CD4-positive, alpha-beta T cell (primary cell): ENCODE measurements around the gene MAB21L1. TPM values are rescaled to one million over a fixed set of nuclear protein-coding genes. Genes with fewer than 3 reads are reported as not detected.

Source experiments
- ATAC-seq: fragments of 200-7000 bp; cut with Tn5 transposase; one replicate; pipeline ENCODE4 v1.10.0; 2022; ENCODE audit warnings: mild to moderate bottlenecking; ENCODE audit not compliant: poor library complexity
- CTCF ChIA-PET: fragments of 350-600 bp; sonication (Branson Sonifier 250); formaldehyde crosslinking; loops from one replicate; lab custom pipeline; 2021; ENCODE audit warnings: antibody characterized with exemption, inconsistent platforms; lab: Charles Lee
- POLR2A ChIA-PET: fragments of 350-600 bp; sonication (Branson Sonifier 250); formaldehyde crosslinking; loops from one replicate; lab custom pipeline; 2021; ENCODE audit warnings: antibody characterized with exemption, inconsistent platforms; lab: Charles Lee
- DNase-seq, 14 experiments: peaks; one replicate each; pipeline ENCODE4 v3.0.0-alpha.2; 2013 to 2020; ENCODE audit warnings: mixed read lengths in 2 of 14
- H3K27ac ChIP-seq, 2 donors: one replicate each; pipeline versions ENCODE4 v1.5.1 to v1.7.0; 2013; ENCODE audit warnings: low read length in 2 of 2, low read depth in 1 of 2, mild to moderate bottlenecking in 1 of 2
- H3K27me3 ChIP-seq, 2 experiments: 1 replicate in 1 of 2; 2 replicates in 1 of 2; pipeline versions ENCODE4 v1.6.1 to v1.7.0; 2013; ENCODE audit warnings: low read length in 2 of 2, control low read depth in 1 of 2, mild to moderate bottlenecking in 1 of 2, moderate library complexity in 1 of 2; ENCODE audit not compliant: insufficient read depth in 2 of 2, control insufficient read depth in 1 of 2
- H3K36me3 ChIP-seq: one replicate; pipeline ENCODE4 v1.6.1; 2013; ENCODE audit warnings: low read length, control low read depth; ENCODE audit not compliant: insufficient read depth
- H3K4me1 ChIP-seq: one replicate; pipeline ENCODE4 v1.6.1; 2013; ENCODE audit warnings: low read length, control low read depth; ENCODE audit not compliant: insufficient read depth
- H3K4me3 ChIP-seq: one replicate; pipeline ENCODE4 v1.5.1; 2013; ENCODE audit warnings: mild to moderate bottlenecking, low read length, moderate library complexity
- H3K9me3 ChIP-seq, 2 experiments: 1 replicate in 1 of 2; 2 replicates in 1 of 2; pipeline versions ENCODE4 v1.6.1 to v1.7.0; 2013; ENCODE audit warnings: low read length in 2 of 2, mild to moderate bottlenecking in 2 of 2, control low read depth in 1 of 2, moderate library complexity in 1 of 2; ENCODE audit not compliant: control insufficient read depth in 1 of 2, insufficient read depth in 1 of 2
- H3K27ac Mint-ChIP-seq: one replicate; pipeline ENCODE4 v1.8.0; 2020; ENCODE audit warnings: mixed read lengths
- H3K27me3 Mint-ChIP-seq: one replicate; pipeline ENCODE4 v1.8.0; 2021; ENCODE audit warnings: mixed read lengths
- H3K36me3 Mint-ChIP-seq: one replicate; pipeline ENCODE4 v1.8.0; 2021; ENCODE audit warnings: low read depth, mixed read lengths
- H3K4me1 Mint-ChIP-seq: one replicate; pipeline ENCODE4 v1.8.0; 2021; ENCODE audit warnings: low read depth, mixed read lengths
- H3K4me3 Mint-ChIP-seq: one replicate; pipeline ENCODE4 v1.8.0; 2020; ENCODE audit warnings: mild to moderate bottlenecking, mixed read lengths
- H3K9me3 Mint-ChIP-seq: one replicate; pipeline ENCODE4 v1.8.0; 2020; ENCODE audit warnings: mixed read lengths
- CTCF ChIP-seq: fragments of 200-600 bp; IDR thresholded peaks from one replicate; pipeline ENCODE4 v1.8.0; 2022; ENCODE audit warnings: antibody characterized with exemption, mild to moderate bottlenecking
- intact Hi-C, 2 experiments: fragments of 100-400 bp; cut with DNase I in 1 of 2; cut with micrococcal nuclease in 1 of 2; formaldehyde crosslinking; loops; one replicate each; pipeline versions ENCODE4 v1.15.1 to v1.9.0; 2023 to 2025; cut with DNase I, micrococcal nuclease
- total RNA-seq, 174 experiments: library from RNA in 2 of 174; stranded (reverse) in 2 of 174; gene quantifications; one replicate each; pipeline ENCODE4 v1.2.3 and lab custom pipeline; 2021 to 2026

Gene MAB21L1
- total RNA-seq, 2 experiments from 2014 or later = not detected

GRCh38 chr13:35471706-35472322, 4.7 kb downstream of the MAB21L1 start:
- H3K27ac Mint-ChIP-seq = no peak overlapping the region
- peaks cover 47 to 70% of the 10 kb centered on the region in 2 experiments for H3K27me3 ChIP-seq
- H3K36me3 ChIP-seq = no peaks in the 10 kb centered on the region
- CTCF ChIA-PET = no interaction called here
- no peak overlapping the region for H3K4me3 ChIP-seq
- intact Hi-C loops = no loop called here
- peaks cover 4% of the 10 kb centered on the region for H3K36me3 Mint-ChIP-seq
- H3K4me1 Mint-ChIP-seq = peaks cover 29% of the 10 kb centered on the region
- TF ChIP-seq CTCF = no peak
- H3K27me3 Mint-ChIP-seq = peaks cover 77% of the 10 kb centered on the region
- peaks cover 3% of the 10 kb centered on the region for H3K9me3 Mint-ChIP-seq
- peaks cover 23% of the 10 kb centered on the region for H3K4me1 ChIP-seq
- DNase-seq (no peak), ATAC-seq (no peak)
- POLR2A ChIA-PET = no interaction called here
- H3K4me3 Mint-ChIP-seq = no peak overlapping the region
- no peak overlapping the region for H3K27ac ChIP-seq
- peaks cover 26 to 40% of the 10 kb centered on the region in 2 experiments for H3K9me3 ChIP-seq

DNA sequence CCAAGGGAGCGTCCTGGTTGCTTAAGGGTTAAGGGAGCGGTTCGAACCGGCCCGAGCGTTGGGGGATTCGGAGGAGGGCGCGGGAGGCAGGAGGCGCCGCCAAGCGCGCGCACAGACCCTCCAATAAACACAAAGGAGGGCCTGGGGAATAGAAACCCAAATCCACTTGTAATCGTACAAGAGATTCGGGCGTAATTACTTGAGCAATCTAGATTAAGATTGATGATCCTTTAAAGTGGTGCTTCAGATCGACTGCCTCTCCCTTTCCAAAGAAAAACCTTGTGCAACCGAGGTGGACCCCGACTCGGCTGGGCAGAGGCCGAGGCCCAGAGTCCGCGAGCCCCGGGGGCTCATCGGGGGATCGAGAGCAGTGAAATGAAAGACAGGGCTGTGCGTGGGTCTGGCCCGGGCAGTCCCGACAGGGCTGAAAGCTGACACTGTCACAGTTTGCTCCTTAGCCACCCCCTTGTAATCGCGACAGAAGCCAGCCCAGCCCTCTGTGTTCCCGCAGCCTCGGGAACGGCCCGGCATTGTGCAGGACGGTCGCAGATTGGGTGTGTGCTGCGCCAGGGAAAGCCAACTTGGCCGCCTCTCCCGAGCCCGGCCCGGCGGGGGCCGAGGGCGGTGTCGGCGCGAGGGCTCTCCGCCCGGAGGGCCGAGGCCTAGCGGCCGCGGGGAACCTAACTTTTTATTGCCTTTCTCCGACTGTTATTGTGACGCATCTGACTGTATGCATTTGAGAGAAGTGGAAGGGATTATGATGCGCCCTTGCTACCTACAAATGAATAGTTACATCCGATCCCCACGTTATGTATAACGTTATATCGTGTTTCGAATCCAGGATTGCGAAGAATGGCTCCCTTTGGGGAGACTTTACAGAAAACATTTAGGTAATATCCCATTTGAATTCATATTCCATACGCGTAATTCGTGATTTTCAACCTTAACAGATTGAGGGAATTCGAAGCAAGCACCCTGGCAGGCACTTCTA, 5.5 kb downstream of the MAB21L1 start:
- peaks cover 26 to 32% of the 10 kb centered on the region in 2 experiments for H3K9me3 ChIP-seq
- H3K4me3 Mint-ChIP-seq = no peak overlapping the region
- no peak overlapping the region for H3K27ac Mint-ChIP-seq
- ATAC-seq (no peak), DNase-seq (no peak)
- H3K36me3 ChIP-seq = no peaks in the 10 kb centered on the region
- CTCF ChIA-PET = no interaction called here
- no peaks in the 10 kb centered on the region for H3K36me3 Mint-ChIP-seq
- H3K9me3 Mint-ChIP-seq = peaks cover 3% of the 10 kb centered on the region
- H3K4me1 ChIP-seq = peaks cover 17% of the 10 kb centered on the region
- no peak for TF ChIP-seq CTCF
- H3K27ac ChIP-seq = no peak overlapping the region
- intact Hi-C loops = no loop called here
- no peak overlapping the region for H3K4me3 ChIP-seq
- peaks cover 21% of the 10 kb centered on the region for H3K4me1 Mint-ChIP-seq
- H3K27me3 ChIP-seq = peaks cover 38 to 64% of the 10 kb centered on the region in 2 experiments
- H3K27me3 Mint-ChIP-seq = peaks cover 72% of the 10 kb centered on the region
- POLR2A ChIA-PET = no interaction called here

DNA sequence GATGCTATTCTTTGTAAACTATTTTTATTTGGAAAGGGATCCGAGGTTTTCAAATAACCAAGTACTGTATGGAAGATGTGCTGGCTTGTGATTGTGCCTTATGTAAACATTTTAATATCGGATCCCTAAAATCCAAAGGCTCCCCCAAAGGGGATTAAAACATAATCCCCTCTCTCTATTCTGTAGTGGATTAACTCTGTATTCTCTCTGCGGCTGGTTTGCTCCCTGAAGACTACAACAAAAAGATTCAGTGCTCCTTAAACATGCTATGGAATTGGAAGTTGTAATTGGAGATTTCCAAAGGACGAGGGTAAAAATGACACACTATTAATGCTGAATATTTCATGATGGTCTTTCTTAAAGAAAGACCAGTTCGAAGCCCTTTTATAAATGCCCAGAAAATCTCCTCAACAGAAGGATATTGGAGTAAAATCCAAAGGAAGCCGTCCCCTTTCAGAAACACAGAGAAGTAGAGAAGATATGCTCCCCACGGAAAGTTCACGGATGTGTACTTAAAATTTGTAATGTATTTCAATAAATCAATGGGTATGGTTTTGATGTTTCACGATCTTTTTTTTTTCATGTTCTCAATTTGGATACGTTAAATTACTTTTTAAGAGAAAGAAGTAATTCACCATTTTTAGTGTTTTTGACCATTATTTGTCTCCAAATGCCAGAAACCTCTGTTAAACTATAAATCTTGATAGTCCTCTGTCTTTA, 6.5 kb downstream of the MAB21L1 start:
- Histone ChIP-seq H3K27ac (no peak overlapping the region), H3K36me3 (no peaks in the 10 kb centered on the region), H3K4me3 (no peak overlapping the region), H3K4me1 (peaks cover 7% of the 10 kb centered on the region), H3K27me3 (peaks cover 28 to 54% of the 10 kb centered on the region in 2 experiments), H3K9me3 (peaks cover 20 to 22% of the 10 kb centered on the region in 2 experiments)
- intact Hi-C loops = no loop called here
- peaks cover 3% of the 10 kb centered on the region for H3K9me3 Mint-ChIP-seq
- H3K27ac Mint-ChIP-seq = no peak overlapping the region
- H3K27me3 Mint-ChIP-seq = peaks cover 64% of the 10 kb centered on the region
- POLR2A ChIA-PET = no interaction called here
- TF ChIP-seq CTCF = no peak
- CTCF ChIA-PET = no interaction called here
- DNase-seq = no peak
- peaks cover 11% of the 10 kb centered on the region for H3K4me1 Mint-ChIP-seq
- no peak overlapping the region for H3K4me3 Mint-ChIP-seq
- H3K36me3 Mint-ChIP-seq = no peaks in the 10 kb centered on the region
- no peak for ATAC-seq
